H9 (cell line): ENCODE data around the gene AIF1. TPM values are rescaled to one million over a fixed set of nuclear protein-coding genes. Genes with fewer than 3 reads are reported as not detected.

Experiments used
- DNase-seq: peaks from one replicate; pipeline ENCODE4 v3.0.0-alpha.2; 2017
- H2AFZ ChIP-seq: one replicate; pipeline ENCODE4 v1.6.1; 2013; ENCODE audit warnings: mild to moderate bottlenecking, low read length, control low read depth, moderate library complexity
- H2AK5ac ChIP-seq: 2 replicates; pipeline ENCODE4 v1.6.1; 2013; ENCODE audit warnings: low read length, control low read depth, mixed read lengths; ENCODE audit not compliant: insufficient read length
- H2BK120ac ChIP-seq: one replicate; pipeline ENCODE4 v1.6.1; 2013; ENCODE audit warnings: low read depth, mild to moderate bottlenecking, low read length, control low read depth, inconsistent platforms; ENCODE audit not compliant: poor library complexity, severe bottlenecking
- H2BK12ac ChIP-seq: 2 replicates; pipeline ENCODE4 v1.6.1; 2013; ENCODE audit warnings: low read length, control low read depth, mixed read lengths, low read depth; ENCODE audit not compliant: insufficient read length
- H2BK15ac ChIP-seq: 2 replicates; pipeline ENCODE4 v1.6.1; 2013; ENCODE audit warnings: low read depth, low read length, control low read depth
- H2BK20ac ChIP-seq: one replicate; pipeline ENCODE4 v1.6.1; 2013; ENCODE audit warnings: low read depth, mild to moderate bottlenecking, low read length, control low read depth, inconsistent platforms; ENCODE audit not compliant: poor library complexity, severe bottlenecking
- H2BK5ac ChIP-seq: 2 replicates; pipeline ENCODE4 v1.6.1; 2013; ENCODE audit warnings: low read length, control low read depth, mixed read lengths; ENCODE audit not compliant: insufficient read length
- H3K14ac ChIP-seq: 2 replicates; pipeline ENCODE4 v1.6.1; 2013; ENCODE audit warnings: low read length, control low read depth; ENCODE audit not compliant: insufficient read depth
- H3K18ac ChIP-seq: 2 replicates; pipeline ENCODE4 v1.6.1; 2013; ENCODE audit warnings: low read depth, mild to moderate bottlenecking, mixed read lengths, low read length, control low read depth; ENCODE audit not compliant: insufficient read length
- H3K23ac ChIP-seq: 2 replicates; pipeline ENCODE4 v1.6.1; 2013; ENCODE audit warnings: low read length, control low read depth, mixed read lengths, low read depth; ENCODE audit not compliant: insufficient read length
- H3K23me2 ChIP-seq: 2 replicates; pipeline ENCODE4 v1.6.1; 2013; ENCODE audit warnings: low read depth, mild to moderate bottlenecking, mixed read lengths, low read length, control low read depth; ENCODE audit not compliant: insufficient read length, poor library complexity, severe bottlenecking
- H3K27ac ChIP-seq: 2 replicates; pipeline ENCODE4 v1.5.1; 2013; ENCODE audit warnings: low read length, control low read depth, mixed read lengths, low read depth; ENCODE audit not compliant: insufficient read length
- H3K27me3 ChIP-seq: 2 replicates; pipeline ENCODE4 v1.6.1; 2013; ENCODE audit warnings: low read length, control low read depth, inconsistent platforms; ENCODE audit not compliant: insufficient read depth
- H3K4ac ChIP-seq: 2 replicates; pipeline ENCODE4 v1.6.1; 2013; ENCODE audit warnings: low read depth, mild to moderate bottlenecking, control low read depth, inconsistent platforms, low read length, moderate library complexity
- H3K4me1 ChIP-seq: 2 replicates; pipeline ENCODE4 v1.6.1; 2013; ENCODE audit warnings: low read length, control low read depth, inconsistent platforms; ENCODE audit not compliant: insufficient read depth
- H3K4me2 ChIP-seq: 2 replicates; pipeline ENCODE4 v1.6.1; 2013; ENCODE audit warnings: low read length, control low read depth, mixed read lengths; ENCODE audit not compliant: insufficient read length, insufficient read depth
- H3K56ac ChIP-seq: 2 replicates; pipeline ENCODE4 v1.6.1; 2013; ENCODE audit warnings: low read depth, mild to moderate bottlenecking, mixed read lengths, low read length, control low read depth; ENCODE audit not compliant: insufficient read length
- H3K79me1 ChIP-seq: 2 replicates; pipeline ENCODE4 v1.6.1; 2013; ENCODE audit warnings: low read depth, mild to moderate bottlenecking, moderate library complexity, low read length, control low read depth, inconsistent platforms; ENCODE audit not compliant: insufficient read depth, poor library complexity, severe bottlenecking
- H3K79me2 ChIP-seq: 2 replicates; pipeline ENCODE4 v1.6.1; 2013; ENCODE audit warnings: low read length, control low read depth, inconsistent platforms; ENCODE audit not compliant: insufficient read depth
- H3K9ac ChIP-seq: 2 replicates; pipeline ENCODE4 v1.6.1; 2013; ENCODE audit warnings: low read length, control low read depth, mixed read lengths; ENCODE audit not compliant: insufficient read length; ENCODE audit errors: extremely low read depth
- H3K9me3 ChIP-seq: one replicate; pipeline ENCODE4 v1.6.1; 2013; ENCODE audit warnings: low read depth, low read length, inconsistent platforms; ENCODE audit not compliant: control insufficient read depth
- H3T11ph ChIP-seq: one replicate; pipeline ENCODE4 v1.6.1; 2013; ENCODE audit warnings: mild to moderate bottlenecking, low read length, control low read depth, inconsistent platforms
- H4K20me1 ChIP-seq: one replicate; pipeline ENCODE4 v1.6.1; 2013; ENCODE audit not compliant: control insufficient read depth, insufficient read length, insufficient read depth
- H4K5ac ChIP-seq: 2 replicates; pipeline ENCODE4 v1.6.1; 2013; ENCODE audit warnings: low read depth, mild to moderate bottlenecking, mixed read lengths, low read length, control low read depth; ENCODE audit not compliant: insufficient read length
- H4K8ac ChIP-seq: replicated peaks from 2 replicates; pipeline ENCODE4 v1.6.1; 2013; ENCODE audit warnings: low read length, control low read depth, mixed read lengths, low read depth; ENCODE audit not compliant: insufficient read length
- H4K91ac ChIP-seq: 2 replicates; pipeline ENCODE4 v1.6.1; 2013; ENCODE audit warnings: low read depth, mild to moderate bottlenecking, moderate library complexity, mixed read lengths, low read length, control low read depth; ENCODE audit not compliant: insufficient read length
- H3K27ac Mint-ChIP-seq, 3 experiments: 2 replicates in 2 of 3; 3 replicates in 1 of 3; pipeline ENCODE4 v1.8.0; 2020 to 2021; ENCODE audit warnings: mixed read lengths in 3 of 3, mild to moderate bottlenecking in 1 of 3, moderate library complexity in 1 of 3
- H3K27me3 Mint-ChIP-seq: 2 replicates; pipeline ENCODE4 v1.8.0; 2021; ENCODE audit warnings: low read depth, mild to moderate bottlenecking, moderate library complexity, mixed read lengths
- H3K36me3 Mint-ChIP-seq, 3 experiments: 2 replicates in 2 of 3; 3 replicates in 1 of 3; pipeline ENCODE4 v1.8.0; 2020 to 2021; ENCODE audit warnings: low read depth in 3 of 3, mixed read lengths in 3 of 3; ENCODE audit not compliant: insufficient read depth in 1 of 3
- H3K4me1 Mint-ChIP-seq, 2 experiments: 2 replicates each; pipeline ENCODE4 v1.8.0; 2020; ENCODE audit warnings: mixed read lengths in 2 of 2
- H3K4me3 Mint-ChIP-seq, 2 experiments: 2 replicates in 1 of 2; 3 replicates in 1 of 2; pipeline ENCODE4 v1.8.0; 2020 to 2021; ENCODE audit warnings: mild to moderate bottlenecking in 2 of 2, mixed read lengths in 2 of 2, moderate library complexity in 1 of 2
- H3K9me3 Mint-ChIP-seq, 2 experiments: 2 replicates in 1 of 2; 3 replicates in 1 of 2; pipeline ENCODE4 v1.8.0; 2020; ENCODE audit warnings: mild to moderate bottlenecking in 2 of 2, mixed read lengths in 2 of 2, moderate library complexity in 1 of 2
- WGBS: extraction: QIAGEN DNeasy Blood & Tissue Kit; methylation state at CpG from one replicate; pipeline ENCODE4 v1.1.7; 2013; ENCODE audit warnings: missing lambda C conversion rate, low lambda C conversion rate, mixed read lengths; ENCODE audit not compliant: insufficient read length; ENCODE audit errors: extremely low coverage; 5-methylcytosine and 5-hydroxymethylcytosine counted together
- total RNA-seq: library from RNA; stranded (reverse); gene quantifications from 2 replicates; pipeline ENCODE4 v1.2.1, GENCODE V29; 2021
- TF ChIP-seq, protein P1 (sequence below): fragments of 200-600 bp; sonication (generic); conservative IDR thresholded peaks from 3 replicates; pipeline ENCODE4 v1.8.0; 2021; ENCODE audit warnings: antibody characterized with exemption, mild to moderate bottlenecking

Gene AIF1
- total RNA-seq, 1 experiment from 2014 or later, result 4.2 TPM

DNA sequence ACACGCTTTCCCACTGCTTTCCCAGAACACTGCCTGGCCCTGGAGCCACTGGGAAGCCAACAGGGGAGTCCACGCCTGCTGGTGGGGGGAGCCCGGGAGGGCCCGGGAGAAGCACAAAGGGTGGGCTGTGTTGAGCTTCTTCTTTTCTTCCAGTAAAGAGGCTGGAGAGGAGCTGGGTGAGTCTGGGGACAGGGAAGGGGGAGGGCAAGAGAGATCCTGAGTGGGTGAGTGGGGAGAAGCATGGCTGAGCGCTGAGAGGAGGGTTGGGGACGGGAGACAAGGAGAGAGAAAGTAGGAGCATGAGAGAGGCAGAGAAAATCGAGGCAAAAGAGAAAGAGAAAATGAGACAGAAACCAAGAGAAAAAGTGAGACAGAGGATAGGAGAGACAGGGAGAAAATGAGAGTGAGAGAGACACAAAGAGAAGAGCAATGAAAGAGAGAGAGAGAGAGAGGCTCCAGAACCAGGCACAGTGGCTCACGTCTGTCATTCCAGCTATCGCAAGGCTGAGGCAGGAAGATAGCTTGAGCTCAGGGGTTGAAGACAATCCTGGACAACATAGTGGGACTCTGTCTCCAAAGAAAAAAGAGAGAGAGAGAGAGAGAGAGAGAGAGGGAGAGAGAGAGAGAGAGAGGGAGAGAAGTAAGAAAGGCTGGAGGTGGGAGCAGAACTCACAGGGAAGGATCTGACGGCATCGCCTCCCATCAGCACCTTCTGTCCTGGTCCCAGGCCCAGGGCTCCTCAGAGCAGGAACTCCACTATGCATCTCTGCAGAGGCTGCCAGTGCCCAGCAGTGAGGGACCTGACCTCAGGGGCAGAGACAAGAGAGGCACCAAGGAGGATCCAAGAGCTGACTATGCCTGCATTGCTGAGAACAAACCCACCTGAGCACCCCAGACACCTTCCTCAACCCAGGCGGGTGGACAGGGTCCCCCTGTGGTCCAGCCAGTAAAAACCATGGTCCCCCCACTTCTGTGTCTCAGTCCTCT lies 26.9 kb upstream of the AIF1 start:
- H2BK15ac ChIP-seq, result no peak overlapping the region
- no peak overlapping the region for H2BK120ac ChIP-seq
- no peaks in the 10 kb centered on the region for H4K20me1 ChIP-seq
- no peak overlapping the region for H3T11ph ChIP-seq
- no peak overlapping the region for H3K4me2 ChIP-seq
- H4K5ac ChIP-seq, result no peak overlapping the region
- no peak overlapping the region for H3K4ac ChIP-seq
- H2BK5ac ChIP-seq, result no peak overlapping the region
- no peaks in the 10 kb centered on the region for H3K79me1 ChIP-seq
- H3K9ac ChIP-seq, result no peak overlapping the region
- no peaks in the 10 kb centered on the region for H3K9me3 ChIP-seq
- H4K8ac ChIP-seq, result no peak overlapping the region
- no peaks in the 10 kb centered on the region for H3K79me2 ChIP-seq
- Mint-ChIP-seq H3K4me1 (peaks cover 11 to 25% of the 10 kb centered on the region in 2 experiments), H3K9me3 (no peaks in the 10 kb centered on the region; a peak in 1 of 5 replicates), H3K27me3 (peaks cover 10% of the 10 kb centered on the region), H3K4me3 (no peak overlapping the region), H3K36me3 (no peaks in the 10 kb centered on the region), H3K27ac (peak overlapping the region; percentile 3 to 65 (median 50); a peak in 2 of 7 replicates)
- no peak overlapping the region for H3K18ac ChIP-seq
- no peak for DNase-seq
- H2AFZ ChIP-seq, result no peak overlapping the region
- H3K4me1 ChIP-seq, result no peaks in the 10 kb centered on the region; the same call in 1 of the 2 replicates
- H2AK5ac ChIP-seq, result no peak overlapping the region
- no peak overlapping the region for H2BK20ac ChIP-seq
- no peak overlapping the region for H3K56ac ChIP-seq
- no peaks in the 10 kb centered on the region for H3K27me3 ChIP-seq
- no CpG with 5 or more reads among the region's 12 CpGs for WGBS
- H3K27ac ChIP-seq, result no peak overlapping the region
- TF ChIP-seq, protein P1, sequence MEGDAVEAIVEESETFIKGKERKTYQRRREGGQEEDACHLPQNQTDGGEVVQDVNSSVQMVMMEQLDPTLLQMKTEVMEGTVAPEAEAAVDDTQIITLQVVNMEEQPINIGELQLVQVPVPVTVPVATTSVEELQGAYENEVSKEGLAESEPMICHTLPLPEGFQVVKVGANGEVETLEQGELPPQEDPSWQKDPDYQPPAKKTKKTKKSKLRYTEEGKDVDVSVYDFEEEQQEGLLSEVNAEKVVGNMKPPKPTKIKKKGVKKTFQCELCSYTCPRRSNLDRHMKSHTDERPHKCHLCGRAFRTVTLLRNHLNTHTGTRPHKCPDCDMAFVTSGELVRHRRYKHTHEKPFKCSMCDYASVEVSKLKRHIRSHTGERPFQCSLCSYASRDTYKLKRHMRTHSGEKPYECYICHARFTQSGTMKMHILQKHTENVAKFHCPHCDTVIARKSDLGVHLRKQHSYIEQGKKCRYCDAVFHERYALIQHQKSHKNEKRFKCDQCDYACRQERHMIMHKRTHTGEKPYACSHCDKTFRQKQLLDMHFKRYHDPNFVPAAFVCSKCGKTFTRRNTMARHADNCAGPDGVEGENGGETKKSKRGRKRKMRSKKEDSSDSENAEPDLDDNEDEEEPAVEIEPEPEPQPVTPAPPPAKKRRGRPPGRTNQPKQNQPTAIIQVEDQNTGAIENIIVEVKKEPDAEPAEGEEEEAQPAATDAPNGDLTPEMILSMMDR, result no peak
- H3K23me2 ChIP-seq, result peaks cover 2% of the 10 kb centered on the region
- no peak overlapping the region for H3K23ac ChIP-seq
- H3K14ac ChIP-seq, result no peak overlapping the region
- H4K91ac ChIP-seq, result no peak overlapping the region
- no peak overlapping the region for H2BK12ac ChIP-seq
